Osteocyte (in vitro differentiated cells): ENCODE results near the gene TSSK2. TPM values are rescaled to one million over a fixed set of nuclear protein-coding genes. Genes with fewer than 3 reads are reported as not detected.
"Not testable (repeated sequence)": the region's sequence is repeated elsewhere in the genome, so short reads cannot be mapped to it uniquely, and the experiment has no call there.

Experiments
- DNase-seq: peaks from one replicate; pipeline ENCODE4 v3.0.0; 2021; ENCODE audit warnings: mixed read lengths; ENCODE audit not compliant: unreplicated experiment; ENCODE audit errors: extremely low spot score
- H3K27ac Mint-ChIP-seq: one replicate; pipeline ENCODE4 v1.8.0; 2021; ENCODE audit warnings: mild to moderate bottlenecking, mixed read lengths; ENCODE audit not compliant: unreplicated experiment
- H3K27me3 Mint-ChIP-seq: one replicate; pipeline ENCODE4 v1.8.0; 2021; ENCODE audit warnings: mixed read lengths; ENCODE audit not compliant: unreplicated experiment
- H3K36me3 Mint-ChIP-seq: one replicate; pipeline ENCODE4 v1.8.0; 2021; ENCODE audit warnings: mixed read lengths; ENCODE audit not compliant: unreplicated experiment
- H3K4me1 Mint-ChIP-seq: one replicate; pipeline ENCODE4 v1.8.0; 2021; ENCODE audit warnings: mixed read lengths; ENCODE audit not compliant: unreplicated experiment
- H3K4me3 Mint-ChIP-seq: one replicate; pipeline ENCODE4 v1.8.0; 2021; ENCODE audit warnings: mild to moderate bottlenecking, moderate library complexity, mixed read lengths; ENCODE audit not compliant: unreplicated experiment
- H3K9me3 Mint-ChIP-seq: one replicate; pipeline ENCODE4 v1.8.0; 2021; ENCODE audit warnings: mixed read lengths; ENCODE audit not compliant: unreplicated experiment
- long read RNA-seq: library from polyadenylated mRNA; unstranded; transcript quantifications from one replicate; pipeline ENCODE4 v2.0.0, GENCODE V29; 2021
- total RNA-seq: library from RNA; stranded (reverse); gene quantifications from 2 replicates; pipeline ENCODE4 v1.2.1, GENCODE V29; 2021
- TF ChIP-seq, protein P1 (sequence below): fragments of 200-600 bp; sonication (generic); IDR thresholded peaks from 2 replicates; pipeline ENCODE4 v1.5.0; 2021; ENCODE audit warnings: antibody characterized with exemption, mild to moderate bottlenecking, moderate library complexity

TSSK2 gene
- not detected in 2 replicates for total RNA-seq
- long read RNA-seq, result 0 reads

DNA sequence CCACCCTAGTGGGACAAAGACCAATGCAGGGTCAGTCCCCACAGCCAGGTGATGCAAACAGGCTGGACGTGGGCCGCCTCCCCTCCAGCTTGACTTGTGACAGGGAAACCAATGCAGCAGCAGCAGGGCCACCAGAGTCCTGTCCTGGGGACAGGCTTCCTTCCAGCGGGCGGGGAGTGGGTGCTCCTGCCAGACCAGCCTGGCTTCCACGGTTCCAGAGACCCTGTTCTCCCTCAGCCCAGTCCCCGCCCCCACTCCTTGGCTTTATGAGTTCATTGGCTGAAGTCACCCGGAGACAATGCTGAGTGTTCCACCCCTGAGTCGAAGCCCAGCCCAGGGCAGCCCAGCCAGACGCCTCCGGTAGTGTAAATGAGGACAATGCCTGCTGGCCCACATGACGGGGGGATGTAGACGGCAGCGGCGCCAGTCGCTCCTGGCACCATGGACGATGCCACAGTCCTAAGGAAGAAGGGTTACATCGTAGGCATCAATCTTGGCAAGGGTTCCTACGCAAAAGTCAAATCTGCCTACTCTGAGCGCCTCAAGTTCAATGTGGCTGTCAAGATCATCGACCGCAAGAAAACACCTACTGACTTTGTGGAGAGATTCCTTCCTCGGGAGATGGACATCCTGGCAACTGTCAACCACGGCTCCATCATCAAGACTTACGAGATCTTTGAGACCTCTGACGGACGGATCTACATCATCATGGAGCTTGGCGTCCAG is at the start of gene TSSK2:
TSSK2 (plus strand) TSS at position 350 of the 726 bp plus-strand sequence; CDS start at position 442, 92 bp downstream.
- Mint-ChIP-seq H3K27ac (no peak within 1 kb of the TSS), H3K36me3 (peaks cover 22% of the 10 kb centered on the region), H3K4me1 (no peaks in the 10 kb centered on the region), H3K27me3 (no peaks in the 10 kb centered on the region), H3K4me3 (no peak within 1 kb of the TSS), H3K9me3 (no peaks in the 10 kb centered on the region)
- TF ChIP-seq, protein P1, sequence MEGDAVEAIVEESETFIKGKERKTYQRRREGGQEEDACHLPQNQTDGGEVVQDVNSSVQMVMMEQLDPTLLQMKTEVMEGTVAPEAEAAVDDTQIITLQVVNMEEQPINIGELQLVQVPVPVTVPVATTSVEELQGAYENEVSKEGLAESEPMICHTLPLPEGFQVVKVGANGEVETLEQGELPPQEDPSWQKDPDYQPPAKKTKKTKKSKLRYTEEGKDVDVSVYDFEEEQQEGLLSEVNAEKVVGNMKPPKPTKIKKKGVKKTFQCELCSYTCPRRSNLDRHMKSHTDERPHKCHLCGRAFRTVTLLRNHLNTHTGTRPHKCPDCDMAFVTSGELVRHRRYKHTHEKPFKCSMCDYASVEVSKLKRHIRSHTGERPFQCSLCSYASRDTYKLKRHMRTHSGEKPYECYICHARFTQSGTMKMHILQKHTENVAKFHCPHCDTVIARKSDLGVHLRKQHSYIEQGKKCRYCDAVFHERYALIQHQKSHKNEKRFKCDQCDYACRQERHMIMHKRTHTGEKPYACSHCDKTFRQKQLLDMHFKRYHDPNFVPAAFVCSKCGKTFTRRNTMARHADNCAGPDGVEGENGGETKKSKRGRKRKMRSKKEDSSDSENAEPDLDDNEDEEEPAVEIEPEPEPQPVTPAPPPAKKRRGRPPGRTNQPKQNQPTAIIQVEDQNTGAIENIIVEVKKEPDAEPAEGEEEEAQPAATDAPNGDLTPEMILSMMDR, result no peak
- DNase-seq, result no peak

DNA sequence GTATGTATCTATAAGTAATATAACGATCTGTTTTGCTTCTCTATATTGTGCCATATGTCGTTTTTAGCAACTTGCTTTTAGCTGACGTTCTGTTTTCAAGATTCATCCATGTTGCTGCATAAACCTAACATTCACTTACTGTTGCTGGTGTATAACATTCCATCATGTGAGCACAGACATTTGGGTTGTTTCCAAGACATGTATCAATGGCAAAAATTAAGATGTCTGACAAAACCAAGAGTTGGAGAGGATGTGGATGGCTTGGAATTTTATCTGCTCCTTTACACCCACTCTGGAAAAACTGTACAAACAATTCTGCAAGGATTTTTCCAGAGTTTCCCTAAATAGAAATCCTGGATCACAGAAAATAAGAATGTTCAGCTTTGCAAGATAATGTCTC is 49.8 kb upstream of the TSSK2 start:
- Mint-ChIP-seq H3K4me1 (peaks cover 16% of the 10 kb centered on the region), H3K9me3 (no peaks in the 10 kb centered on the region), H3K27me3 (no peaks in the 10 kb centered on the region), H3K4me3 (no peak overlapping the region), H3K27ac (no peak overlapping the region), H3K36me3 (peaks cover 11% of the 10 kb centered on the region)
- TF ChIP-seq, protein P1, result no peak
- no peak for DNase-seq

- peaks cover 23% of the 10 kb centered on the region for H3K4me1 Mint-ChIP-seq
- TF ChIP-seq, protein P1, result no peak
Measured at GRCh38 chr22:19082101-19082500, 49.0 kb upstream of the TSSK2 start.

DNA sequence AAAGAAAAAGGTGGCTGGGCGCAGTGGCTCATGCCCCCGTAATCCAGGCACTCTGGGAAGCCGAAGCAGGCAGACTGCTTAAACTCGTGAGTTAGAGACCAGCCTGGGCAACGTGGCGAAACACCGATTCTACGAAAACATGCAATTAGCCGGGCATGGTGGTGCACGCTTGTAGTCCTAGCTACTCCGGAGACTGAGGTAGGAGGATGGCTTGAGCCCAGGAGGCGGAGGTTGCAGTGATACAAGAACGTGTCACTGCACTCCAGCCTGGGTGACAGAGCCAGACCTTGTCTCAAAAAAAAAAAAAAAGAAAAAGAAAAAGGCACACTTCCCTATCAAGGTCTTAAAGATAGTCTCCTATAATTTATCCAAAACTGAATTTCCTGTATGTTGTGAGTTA is 48.3 kb upstream of the TSSK2 start:
- H3K4me3 Mint-ChIP-seq, result no peak overlapping the region
- no peak for DNase-seq
- TF ChIP-seq, protein P1, result no peak
- H3K4me1 Mint-ChIP-seq, result peaks cover 25% of the 10 kb centered on the region
- no peak overlapping the region for H3K27ac Mint-ChIP-seq
- no peaks in the 10 kb centered on the region for H3K9me3 Mint-ChIP-seq
- H3K36me3 Mint-ChIP-seq, result peaks cover 11% of the 10 kb centered on the region
- no peaks in the 10 kb centered on the region for H3K27me3 Mint-ChIP-seq

More at GRCh38 chr22:19082101-19082500, 49.0 kb upstream of the TSSK2 start:
- no peak overlapping the region for H3K4me3 Mint-ChIP-seq
- no peak for DNase-seq
- no peaks in the 10 kb centered on the region for H3K9me3 Mint-ChIP-seq
- H3K27me3 Mint-ChIP-seq, result no peaks in the 10 kb centered on the region
- H3K36me3 Mint-ChIP-seq, result peaks cover 11% of the 10 kb centered on the region
- H3K27ac Mint-ChIP-seq, result no peak overlapping the region

DNA sequence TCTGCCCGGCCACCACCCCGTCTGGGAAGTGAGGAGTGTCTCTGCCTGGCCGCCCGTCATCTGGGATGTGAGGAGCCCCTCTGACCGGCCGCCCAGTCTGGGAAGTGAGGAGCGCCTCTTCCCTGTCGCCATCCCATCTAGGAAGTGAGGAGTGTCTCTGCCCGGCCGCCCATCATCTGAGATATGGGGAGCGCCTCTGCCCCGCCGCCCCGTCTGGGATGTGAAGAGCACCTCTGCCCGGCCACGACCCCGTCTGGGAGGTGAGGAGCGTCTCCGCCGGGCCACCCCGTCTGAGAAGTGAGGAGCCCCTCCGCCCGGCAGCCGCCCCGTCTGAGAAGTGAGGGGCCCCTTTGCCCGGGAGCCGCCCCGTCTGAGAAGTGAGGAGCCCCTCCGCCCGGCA is 47.0 kb upstream of the TSSK2 start:
- H3K4me3 Mint-ChIP-seq, H3K27me3 Mint-ChIP-seq, H3K9me3 Mint-ChIP-seq, DNase-seq, H3K27ac Mint-ChIP-seq: not testable (repeated sequence)
- Mint-ChIP-seq H3K36me3 (peaks cover 17% of the 10 kb centered on the region), H3K4me1 (peaks cover 25% of the 10 kb centered on the region)

- H3K27ac Mint-ChIP-seq, H3K27me3 Mint-ChIP-seq, H3K9me3 Mint-ChIP-seq, H3K4me3 Mint-ChIP-seq, DNase-seq: not testable (repeated sequence)
- H3K36me3 Mint-ChIP-seq, result peaks cover 17% of the 10 kb centered on the region
- H3K4me1 Mint-ChIP-seq, result peaks cover 25% of the 10 kb centered on the region
Measured at GRCh38 chr22:19084586-19084985, 46.5 kb upstream of the TSSK2 start.
